AG04450 (cell line): ENCODE data around the gene CLDN1. TPM values are rescaled to one million over a fixed set of nuclear protein-coding genes. Genes with fewer than 3 reads are reported as not detected.

Source experiments
- CTCF ChIA-PET: fragments of 300-600, 350-600 bp; formaldehyde crosslinking; extraction: SDS; loops from one replicate; lab custom pipeline; 2022; ENCODE audit warnings: antibody characterized with exemption, inconsistent platforms; lab: Charles Lee
- POLR2A ChIA-PET: fragments of 350-600 bp; formaldehyde crosslinking; extraction: SDS; loops from one replicate; lab custom pipeline; 2021; ENCODE audit warnings: antibody characterized with exemption, inconsistent platforms; lab: Yijun Ruan, JAX
- DNase-seq: peaks from one replicate; pipeline ENCODE4 v3.0.0-alpha.2; 2011; ENCODE audit warnings: low read depth, low spot score
- H3K27ac ChIP-seq: one replicate; pipeline ENCODE4 v1.5.1; 2012; ENCODE audit warnings: low read depth, low read length, control low read depth
- H3K27me3 ChIP-seq: one replicate; pipeline ENCODE4 v1.6.0; 2012; ENCODE audit warnings: low read length; ENCODE audit not compliant: control insufficient read depth, insufficient read depth
- H3K4me3 ChIP-seq: 2 replicates; pipeline ENCODE4 v1.5.1; 2011; ENCODE audit warnings: mild to moderate bottlenecking, low read depth, low read length, control low read depth
- H3K9me3 ChIP-seq: 2 replicates; pipeline ENCODE4 v1.5.1; 2012; ENCODE audit warnings: low read length; ENCODE audit not compliant: control insufficient read depth, insufficient read depth
- polyA plus RNA-seq: library from polyadenylated mRNA; depleted of rRNA; stranded (reverse); fragments of >200 nt; gene quantifications from 2 replicates; pipeline ENCODE4 v1.2.3, GENCODE V29; 2011
- TF ChIP-seq, protein P1 (sequence below): IDR thresholded peaks from 2 replicates; pipeline ENCODE4 v1.5.1; 2011; ENCODE audit warnings: low read depth, low read length, control low read depth, inconsistent platforms

The CLDN1 gene
- polyA plus RNA-seq, 1 experiment: 9.6 TPM

DNA sequence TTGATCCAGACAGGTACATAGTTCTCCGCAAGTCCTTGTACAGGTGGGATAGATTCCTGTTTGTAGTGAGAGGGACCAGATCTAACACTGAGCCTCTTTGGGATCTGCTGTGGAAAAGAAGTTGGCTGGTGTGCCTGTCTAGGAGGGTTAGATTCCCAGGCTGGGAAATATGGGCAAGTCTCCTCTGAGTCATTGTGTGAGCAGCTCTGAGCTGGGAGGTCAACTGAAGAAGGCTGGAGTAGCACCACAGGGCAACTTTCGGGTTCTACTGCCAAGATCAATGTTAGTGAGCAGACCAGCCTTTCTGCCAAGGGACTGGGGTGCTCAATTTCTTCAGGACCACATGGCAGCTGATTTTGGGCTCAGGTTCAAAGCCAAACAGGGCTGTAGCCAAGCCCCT lies 33.4 kb downstream of the CLDN1 start:
- POLR2A ChIA-PET: no interaction called here
- H3K9me3 ChIP-seq: peaks cover 6% of the 10 kb centered on the region; the same call in 1 of the 2 replicates
- no peaks in the 10 kb centered on the region for H3K27me3 ChIP-seq
- TF ChIP-seq, protein P1, sequence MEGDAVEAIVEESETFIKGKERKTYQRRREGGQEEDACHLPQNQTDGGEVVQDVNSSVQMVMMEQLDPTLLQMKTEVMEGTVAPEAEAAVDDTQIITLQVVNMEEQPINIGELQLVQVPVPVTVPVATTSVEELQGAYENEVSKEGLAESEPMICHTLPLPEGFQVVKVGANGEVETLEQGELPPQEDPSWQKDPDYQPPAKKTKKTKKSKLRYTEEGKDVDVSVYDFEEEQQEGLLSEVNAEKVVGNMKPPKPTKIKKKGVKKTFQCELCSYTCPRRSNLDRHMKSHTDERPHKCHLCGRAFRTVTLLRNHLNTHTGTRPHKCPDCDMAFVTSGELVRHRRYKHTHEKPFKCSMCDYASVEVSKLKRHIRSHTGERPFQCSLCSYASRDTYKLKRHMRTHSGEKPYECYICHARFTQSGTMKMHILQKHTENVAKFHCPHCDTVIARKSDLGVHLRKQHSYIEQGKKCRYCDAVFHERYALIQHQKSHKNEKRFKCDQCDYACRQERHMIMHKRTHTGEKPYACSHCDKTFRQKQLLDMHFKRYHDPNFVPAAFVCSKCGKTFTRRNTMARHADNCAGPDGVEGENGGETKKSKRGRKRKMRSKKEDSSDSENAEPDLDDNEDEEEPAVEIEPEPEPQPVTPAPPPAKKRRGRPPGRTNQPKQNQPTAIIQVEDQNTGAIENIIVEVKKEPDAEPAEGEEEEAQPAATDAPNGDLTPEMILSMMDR: no peak
- no peak overlapping the region for H3K4me3 ChIP-seq
- CTCF ChIA-PET: no interaction called here
- no peak for DNase-seq
- H3K27ac ChIP-seq: no peak overlapping the region

GRCh38 chr3:190286014-190286413 lies 36.2 kb downstream of the CLDN1 start:
- CTCF ChIA-PET: no interaction called here
- Histone ChIP-seq H3K9me3 (no peaks in the 10 kb centered on the region), H3K27ac (no peak overlapping the region), H3K4me3 (no peak overlapping the region), H3K27me3 (no peaks in the 10 kb centered on the region)
- POLR2A ChIA-PET: no interaction called here
- no peak for DNase-seq
- TF ChIP-seq, protein P1: no peak

- no peak overlapping the region for H3K27ac ChIP-seq
- ChIA-PET POLR2A (no interaction called here), CTCF (no interaction called here)
- H3K27me3 ChIP-seq: no peaks in the 10 kb centered on the region
- H3K4me3 ChIP-seq: no peak overlapping the region
- no peaks in the 10 kb centered on the region for H3K9me3 ChIP-seq
- no peak for DNase-seq
- TF ChIP-seq, protein P1: no peak
These were observed 40.8 kb downstream of the CLDN1 start for GRCh38 chr3:190281308-190282051.

GRCh38 chr3:190279690-190280089 lies 42.6 kb downstream of the CLDN1 start:
- no peaks in the 10 kb centered on the region for H3K27me3 ChIP-seq
- no peak for DNase-seq
- TF ChIP-seq, protein P1: no peak
- no peaks in the 10 kb centered on the region for H3K9me3 ChIP-seq
- H3K27ac ChIP-seq: no peak overlapping the region
- CTCF ChIA-PET: interaction anchor here (0.7 to 1.0 kb wide), 3 partner anchors 18 to 1024 kb away, joined by 3 to 4 read pairs (median 3); partner anchors contain the start of gene CLDN1
- H3K4me3 ChIP-seq: no peak overlapping the region
- POLR2A ChIA-PET: no interaction called here

- Histone ChIP-seq H3K27me3 (no peaks in the 10 kb centered on the region), H3K4me3 (no peak overlapping the region), H3K27ac (no peak overlapping the region), H3K9me3 (no peaks in the 10 kb centered on the region)
- DNase-seq: no peak
- POLR2A ChIA-PET: no interaction called here
- CTCF ChIA-PET: no interaction called here
- TF ChIP-seq, protein P1: no peak
These were observed 49.5 kb downstream of the CLDN1 start for GRCh38 chr3:190272747-190273146.
